ENCODE results near the gene NOL4L.

The NOL4L gene

GRCh38 chr20:32544260-32544722, 40.8 kb downstream of the NOL4L start:
- peaks cover 11% of the 10 kb centered on the region; the same call in 1 of the 2 replicates for H3K4me1 ChIP-seq (ENCODE audit: insufficient read depth, low read length)
- no peaks in the 10 kb centered on the region for H3K9me3 ChIP-seq (ENCODE audit: control insufficient read depth, insufficient read depth, low read length)
- H3K9ac ChIP-seq (ENCODE audit: low read depth, low read length) = no peak overlapping the region
- no peaks in the 10 kb centered on the region for H3K36me3 ChIP-seq (ENCODE audit: insufficient read depth, low read length)

GRCh38 chr20:32543570-32544259, 41.4 kb downstream of the NOL4L start:
- no peaks in the 10 kb centered on the region for H3K36me3 ChIP-seq (ENCODE audit: insufficient read depth, low read length)
- H3K9ac ChIP-seq (ENCODE audit: low read depth, low read length) = no peak overlapping the region
- no peaks in the 10 kb centered on the region for H3K9me3 ChIP-seq (ENCODE audit: control insufficient read depth, insufficient read depth, low read length)
- peaks cover 16% of the 10 kb centered on the region for H3K4me1 ChIP-seq (ENCODE audit: insufficient read depth, low read length)

DNA sequence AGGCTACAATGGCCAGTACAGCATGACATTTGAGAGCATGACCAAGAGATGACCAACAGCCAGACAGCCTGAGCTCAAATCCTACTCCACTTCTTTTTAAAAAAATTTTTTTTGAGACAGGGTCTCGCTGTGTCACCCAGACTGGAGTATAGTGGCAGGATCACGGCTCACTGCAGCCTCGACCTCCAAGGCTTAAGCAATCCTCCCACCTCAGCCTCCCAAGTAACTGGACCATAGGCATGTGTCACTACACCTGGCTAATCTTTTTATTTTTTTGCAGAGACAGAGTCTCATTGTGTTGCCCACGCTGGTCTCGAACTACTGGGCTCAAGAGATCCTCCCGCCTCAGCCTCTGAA, 42.9 kb downstream of the NOL4L start:
- Histone ChIP-seq H3K9ac (ENCODE audit: low read depth, low read length) (no peak overlapping the region), H3K4me1 (ENCODE audit: insufficient read depth, low read length) (peaks cover 18% of the 10 kb centered on the region), H3K9me3 (ENCODE audit: control insufficient read depth, insufficient read depth, low read length) (no peaks in the 10 kb centered on the region), H3K36me3 (ENCODE audit: insufficient read depth, low read length) (no peaks in the 10 kb centered on the region)

- Histone ChIP-seq H3K9ac (ENCODE audit: low read depth, low read length) (no peak overlapping the region), H3K36me3 (ENCODE audit: insufficient read depth, low read length) (no peaks in the 10 kb centered on the region), H3K9me3 (ENCODE audit: control insufficient read depth, insufficient read depth, low read length) (no peaks in the 10 kb centered on the region), H3K4me1 (ENCODE audit: insufficient read depth, low read length) (peaks cover 19% of the 10 kb centered on the region)
These were observed 43.5 kb downstream of the NOL4L start for GRCh38 chr20:32541323-32542258.

DNA sequence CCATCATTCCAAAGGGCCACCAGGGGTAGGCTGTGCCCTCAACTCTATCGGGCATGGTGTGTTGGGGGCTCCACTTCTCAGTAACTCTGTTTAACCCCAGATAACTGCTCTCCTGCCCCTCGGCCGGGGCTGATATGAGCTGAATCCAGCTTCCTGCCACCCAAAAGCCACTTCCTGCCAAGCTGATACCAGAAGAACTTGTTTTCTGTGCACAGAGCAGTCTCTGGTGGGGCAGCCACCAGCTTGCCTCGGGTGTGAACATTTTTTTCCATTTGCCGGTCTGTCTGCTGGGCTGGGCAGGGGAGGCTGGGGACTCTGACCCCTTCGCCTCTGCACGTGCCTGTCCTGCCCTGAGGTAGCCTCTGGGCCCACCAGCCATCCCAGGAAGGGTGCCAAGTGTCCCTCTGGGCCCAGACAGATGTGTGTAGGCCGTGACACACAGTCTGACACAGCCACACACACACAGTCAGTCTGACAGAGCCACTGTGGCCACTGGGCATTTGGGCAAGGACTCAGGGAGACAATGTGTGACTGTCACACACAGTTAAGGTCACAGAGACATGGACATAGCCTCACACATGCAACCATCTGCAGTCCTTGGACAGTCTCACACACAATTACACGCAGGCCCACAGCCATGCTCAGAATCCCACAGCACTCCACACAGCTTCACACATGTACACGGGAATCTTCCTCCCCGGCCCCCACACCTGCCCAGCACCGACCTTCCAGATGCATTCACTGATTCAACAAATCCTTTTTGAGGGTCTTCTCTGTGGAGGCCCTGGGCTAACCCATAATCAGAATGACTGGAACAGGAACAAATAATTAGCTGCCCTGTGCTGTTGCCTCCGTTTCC, 45.1 kb downstream of the NOL4L start:
- no peak overlapping the region for H3K9ac ChIP-seq (ENCODE audit: low read depth, low read length)
- H3K36me3 ChIP-seq (ENCODE audit: insufficient read depth, low read length) = no peaks in the 10 kb centered on the region
- peaks cover 28% of the 10 kb centered on the region for H3K4me1 ChIP-seq (ENCODE audit: insufficient read depth, low read length)
- no peaks in the 10 kb centered on the region for H3K9me3 ChIP-seq (ENCODE audit: control insufficient read depth, insufficient read depth, low read length)

- no peak overlapping the region for H3K9ac ChIP-seq (ENCODE audit: low read depth, low read length)
- no peaks in the 10 kb centered on the region for H3K9me3 ChIP-seq (ENCODE audit: control insufficient read depth, insufficient read depth, low read length)
- no peaks in the 10 kb centered on the region for H3K36me3 ChIP-seq (ENCODE audit: insufficient read depth, low read length)
- H3K4me1 ChIP-seq (ENCODE audit: insufficient read depth, low read length) = peaks cover 33% of the 10 kb centered on the region
These were observed 45.9 kb downstream of the NOL4L start for GRCh38 chr20:32539026-32539816.

- Histone ChIP-seq H3K9me3 (ENCODE audit: control insufficient read depth, insufficient read depth, low read length) (no peaks in the 10 kb centered on the region), H3K9ac (ENCODE audit: low read depth, low read length) (no peak overlapping the region; the same call in 1 of the 2 replicates), H3K36me3 (ENCODE audit: insufficient read depth, low read length) (no peaks in the 10 kb centered on the region), H3K4me1 (ENCODE audit: insufficient read depth, low read length) (peaks cover 38% of the 10 kb centered on the region)
These were observed 46.6 kb downstream of the NOL4L start for GRCh38 chr20:32538526-32538939.

DNA sequence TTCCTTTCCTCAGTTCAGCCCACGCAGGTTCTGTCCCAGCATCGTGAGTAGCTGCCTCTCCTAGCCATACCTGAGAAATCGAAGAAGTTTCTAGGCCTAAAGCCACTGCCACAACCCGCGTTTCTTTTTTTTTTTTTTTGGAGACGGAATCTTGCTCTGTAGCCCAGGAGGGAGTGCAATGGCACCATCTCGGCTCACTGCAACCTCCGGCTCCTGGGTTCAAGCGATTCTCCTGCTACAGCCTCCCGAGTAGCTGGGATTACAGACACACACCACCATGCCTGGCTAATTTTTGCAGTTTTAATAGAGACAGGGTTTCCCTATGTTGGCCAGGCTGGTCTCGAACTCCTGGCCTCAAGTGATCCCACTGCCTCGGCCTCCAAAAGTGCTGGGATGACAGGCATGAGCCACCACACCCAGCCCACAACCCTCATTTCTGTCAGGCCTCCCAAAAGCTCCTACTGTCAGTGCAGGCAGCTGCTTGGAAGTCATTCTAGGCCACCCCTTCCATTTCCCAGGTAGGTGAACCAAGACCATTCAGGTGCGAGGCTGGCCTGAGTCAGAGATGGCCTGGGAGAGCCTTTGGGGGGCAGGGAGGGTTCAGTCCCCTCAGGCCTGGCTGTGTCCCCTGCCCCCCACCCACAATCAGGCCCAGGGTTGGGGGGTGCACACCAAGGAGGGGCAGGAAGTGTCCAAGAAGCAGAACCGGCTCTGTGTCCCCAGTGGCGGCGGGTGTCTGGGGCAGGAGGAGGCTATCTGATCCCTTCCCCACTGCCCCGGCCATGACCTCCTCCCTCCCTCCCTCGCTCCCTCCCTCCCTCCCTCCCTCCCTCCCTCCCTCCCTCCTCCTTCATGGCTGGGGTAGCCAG, 47.2 kb downstream of the NOL4L start:
- Histone ChIP-seq H3K36me3 (ENCODE audit: insufficient read depth, low read length) (no peaks in the 10 kb centered on the region), H3K9me3 (ENCODE audit: control insufficient read depth, insufficient read depth, low read length) (no peaks in the 10 kb centered on the region), H3K4me1 (ENCODE audit: insufficient read depth, low read length) (peaks cover 38% of the 10 kb centered on the region), H3K9ac (ENCODE audit: low read depth, low read length) (no peak overlapping the region)

DNA sequence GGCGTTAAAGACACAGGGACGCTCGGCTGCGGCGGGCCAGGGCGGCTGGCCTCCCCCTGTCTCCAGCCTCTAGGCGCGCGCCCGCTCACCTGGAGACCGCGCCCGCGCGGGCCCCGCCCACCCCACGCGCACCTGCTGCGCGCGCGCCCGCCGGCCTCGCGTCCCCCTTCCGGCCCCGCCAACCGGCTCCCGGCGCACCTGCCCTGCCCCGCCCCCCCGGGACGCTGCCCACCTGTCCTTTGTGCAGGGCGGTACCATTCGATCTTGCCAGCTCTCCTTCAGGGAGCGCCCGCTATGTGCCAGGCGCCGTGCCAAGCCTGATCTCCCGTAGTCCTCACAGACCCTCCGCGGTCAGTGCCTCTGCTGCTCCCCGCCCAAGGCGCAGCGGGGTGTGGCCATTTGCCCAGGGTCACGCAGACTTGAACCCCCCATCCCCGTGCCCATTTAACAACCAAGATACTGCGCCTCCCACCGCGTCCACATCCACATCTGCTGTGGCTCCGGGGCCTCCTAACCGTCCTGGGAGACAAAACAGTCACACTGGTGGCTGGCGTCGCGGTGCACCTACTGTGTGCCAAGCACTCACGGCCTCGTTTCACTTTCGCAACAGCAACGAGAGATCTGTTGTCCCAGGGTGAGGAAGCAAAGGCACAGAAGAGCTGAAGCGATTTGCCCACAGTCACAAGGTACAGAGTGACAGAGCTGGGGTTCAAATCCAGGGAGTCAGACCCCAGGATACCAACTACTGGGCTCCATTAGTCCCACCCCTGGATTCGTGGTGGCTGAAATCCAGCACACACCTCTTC, 48.1 kb downstream of the NOL4L start:
- H3K9me3 ChIP-seq (ENCODE audit: control insufficient read depth, insufficient read depth, low read length) = no peaks in the 10 kb centered on the region
- H3K9ac ChIP-seq (ENCODE audit: low read depth, low read length) = peak overlapping the region; percentile 34; the same call in 1 of the 2 replicates
- no peaks in the 10 kb centered on the region for H3K36me3 ChIP-seq (ENCODE audit: insufficient read depth, low read length)
- peaks cover 38% of the 10 kb centered on the region for H3K4me1 ChIP-seq (ENCODE audit: insufficient read depth, low read length)

DNA sequence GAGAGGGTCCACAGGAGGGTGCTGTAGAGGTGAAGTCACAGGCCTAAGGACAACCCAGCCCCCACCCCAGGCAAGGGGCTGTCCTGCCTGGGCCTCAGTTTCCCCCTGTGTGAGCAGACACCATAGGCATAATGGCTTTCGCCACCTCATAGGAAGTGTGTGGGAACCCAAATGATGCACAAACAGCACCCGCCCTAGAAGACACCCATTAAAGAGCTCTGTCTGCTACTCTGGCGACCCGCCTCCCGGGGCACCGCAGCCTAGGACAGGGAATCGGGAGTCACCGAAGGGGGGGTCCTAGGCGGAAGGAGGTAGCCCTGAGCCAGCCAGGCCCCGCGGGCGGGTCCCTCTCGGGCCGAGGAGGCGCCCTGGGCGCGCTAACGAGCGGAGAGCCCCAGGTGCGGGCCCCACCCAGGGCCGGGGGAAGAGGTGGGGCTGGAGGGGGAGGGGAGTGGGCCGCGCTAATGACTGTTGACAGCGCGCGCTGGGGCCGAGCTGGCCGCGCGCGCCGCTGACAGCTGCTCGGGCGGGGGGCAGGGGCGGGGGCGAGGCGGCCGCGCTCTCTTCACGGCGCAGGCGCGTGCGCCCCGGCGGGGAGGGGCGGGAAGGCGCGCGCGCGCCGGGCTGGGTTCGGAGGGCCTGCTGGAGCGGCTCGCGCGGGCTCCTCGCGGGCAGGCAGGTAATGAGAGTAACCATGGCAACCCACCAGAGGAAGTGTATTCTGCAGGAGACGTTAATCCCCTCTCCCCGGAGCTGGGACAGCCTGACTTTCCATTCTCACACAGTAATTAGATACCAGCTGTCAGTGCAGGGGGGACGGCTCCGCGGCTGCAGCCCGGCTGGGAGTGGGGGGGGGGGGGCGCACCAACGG, 48.9 kb downstream of the NOL4L start:
- no peaks in the 10 kb centered on the region for H3K9me3 ChIP-seq (ENCODE audit: control insufficient read depth, insufficient read depth, low read length)
- peak overlapping the region; percentile 45; the same call in 1 of the 2 replicates for H3K9ac ChIP-seq (ENCODE audit: low read depth, low read length)
- H3K4me1 ChIP-seq (ENCODE audit: insufficient read depth, low read length) = peaks cover 32% of the 10 kb centered on the region
- H3K36me3 ChIP-seq (ENCODE audit: insufficient read depth, low read length) = no peaks in the 10 kb centered on the region

DNA sequence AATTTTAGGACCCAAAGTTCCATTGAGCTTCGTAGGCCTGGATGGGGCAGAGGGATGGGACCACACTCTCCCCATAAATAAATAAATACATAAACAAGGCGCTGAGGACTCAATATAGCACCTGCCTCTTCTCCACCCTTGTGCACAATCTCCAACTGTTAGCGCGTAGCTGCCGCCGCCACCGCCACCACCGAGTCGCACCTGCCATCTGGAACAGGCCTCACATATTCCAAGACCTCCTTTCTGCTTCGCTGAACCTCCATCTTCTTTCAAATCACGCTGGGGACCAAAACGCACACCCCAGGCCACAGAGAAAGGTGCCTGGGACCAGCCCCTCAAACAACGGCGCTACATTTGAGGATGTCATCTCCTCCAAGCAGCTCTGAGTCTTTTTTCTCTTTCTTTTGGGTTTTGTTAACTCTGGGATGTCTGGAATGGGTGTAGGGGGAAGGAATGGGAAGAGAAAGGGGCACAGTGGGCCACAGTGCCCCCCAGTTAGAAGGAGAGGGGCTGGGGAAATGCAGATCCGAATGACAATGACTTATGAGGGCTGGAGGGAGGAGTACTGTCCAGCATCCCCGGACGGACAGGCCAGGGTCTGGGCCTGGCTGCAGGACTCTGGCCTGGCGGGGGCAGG, 49.7 kb downstream of the NOL4L start:
- peak overlapping the region; percentile 9; the same call in 1 of the 2 replicates for H3K9ac ChIP-seq (ENCODE audit: low read depth, low read length)
- H3K4me1 ChIP-seq (ENCODE audit: insufficient read depth, low read length) = peaks cover 32% of the 10 kb centered on the region
- H3K9me3 ChIP-seq (ENCODE audit: control insufficient read depth, insufficient read depth, low read length) = no peaks in the 10 kb centered on the region
- no peaks in the 10 kb centered on the region for H3K36me3 ChIP-seq (ENCODE audit: insufficient read depth, low read length)
